ENCODE measurements around the gene MRPS7.
"Not testable (repeated sequence)": the region's sequence is repeated elsewhere in the genome, so short reads cannot be mapped to it uniquely, and the experiment has no call there.

- TF ChIP-seq, protein P1, sequence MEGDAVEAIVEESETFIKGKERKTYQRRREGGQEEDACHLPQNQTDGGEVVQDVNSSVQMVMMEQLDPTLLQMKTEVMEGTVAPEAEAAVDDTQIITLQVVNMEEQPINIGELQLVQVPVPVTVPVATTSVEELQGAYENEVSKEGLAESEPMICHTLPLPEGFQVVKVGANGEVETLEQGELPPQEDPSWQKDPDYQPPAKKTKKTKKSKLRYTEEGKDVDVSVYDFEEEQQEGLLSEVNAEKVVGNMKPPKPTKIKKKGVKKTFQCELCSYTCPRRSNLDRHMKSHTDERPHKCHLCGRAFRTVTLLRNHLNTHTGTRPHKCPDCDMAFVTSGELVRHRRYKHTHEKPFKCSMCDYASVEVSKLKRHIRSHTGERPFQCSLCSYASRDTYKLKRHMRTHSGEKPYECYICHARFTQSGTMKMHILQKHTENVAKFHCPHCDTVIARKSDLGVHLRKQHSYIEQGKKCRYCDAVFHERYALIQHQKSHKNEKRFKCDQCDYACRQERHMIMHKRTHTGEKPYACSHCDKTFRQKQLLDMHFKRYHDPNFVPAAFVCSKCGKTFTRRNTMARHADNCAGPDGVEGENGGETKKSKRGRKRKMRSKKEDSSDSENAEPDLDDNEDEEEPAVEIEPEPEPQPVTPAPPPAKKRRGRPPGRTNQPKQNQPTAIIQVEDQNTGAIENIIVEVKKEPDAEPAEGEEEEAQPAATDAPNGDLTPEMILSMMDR (IDR thresholded peaks at IDR 0.05 in 4 of 5, conservative IDR thresholded peaks at IDR 0.05 in 1 of 5), result not testable (repeated sequence)
- TF ChIP-seq POLR2A (IDR thresholded peaks at IDR 0.05), result not testable (repeated sequence)
These were observed 4.5 kb upstream of the MRPS7 start for GRCh38 chr17:75257228-75257627.
